B cell (primary cell): ENCODE results near the gene MOB3B.

ENCODE experiments used
- EZH2 ChIP-seq: IDR thresholded peaks from 2 replicates; pipeline ENCODE4 v1.6.1; 2012; ENCODE audit warnings: borderline replicate concordance, low read depth, mild to moderate bottlenecking, moderate library complexity, low read length; ENCODE audit not compliant: insufficient read depth, poor library complexity, severe bottlenecking
- TF ChIP-seq, protein P1 (sequence below): fragments of 200-600 bp; IDR thresholded peaks from one replicate; pipeline ENCODE4 v1.8.0; 2022; ENCODE audit warnings: antibody characterized with exemption, mild to moderate bottlenecking

GRCh38 chr9:27503623-27504022, 26.0 kb downstream of the MOB3B start:
- TF ChIP-seq, protein P1, sequence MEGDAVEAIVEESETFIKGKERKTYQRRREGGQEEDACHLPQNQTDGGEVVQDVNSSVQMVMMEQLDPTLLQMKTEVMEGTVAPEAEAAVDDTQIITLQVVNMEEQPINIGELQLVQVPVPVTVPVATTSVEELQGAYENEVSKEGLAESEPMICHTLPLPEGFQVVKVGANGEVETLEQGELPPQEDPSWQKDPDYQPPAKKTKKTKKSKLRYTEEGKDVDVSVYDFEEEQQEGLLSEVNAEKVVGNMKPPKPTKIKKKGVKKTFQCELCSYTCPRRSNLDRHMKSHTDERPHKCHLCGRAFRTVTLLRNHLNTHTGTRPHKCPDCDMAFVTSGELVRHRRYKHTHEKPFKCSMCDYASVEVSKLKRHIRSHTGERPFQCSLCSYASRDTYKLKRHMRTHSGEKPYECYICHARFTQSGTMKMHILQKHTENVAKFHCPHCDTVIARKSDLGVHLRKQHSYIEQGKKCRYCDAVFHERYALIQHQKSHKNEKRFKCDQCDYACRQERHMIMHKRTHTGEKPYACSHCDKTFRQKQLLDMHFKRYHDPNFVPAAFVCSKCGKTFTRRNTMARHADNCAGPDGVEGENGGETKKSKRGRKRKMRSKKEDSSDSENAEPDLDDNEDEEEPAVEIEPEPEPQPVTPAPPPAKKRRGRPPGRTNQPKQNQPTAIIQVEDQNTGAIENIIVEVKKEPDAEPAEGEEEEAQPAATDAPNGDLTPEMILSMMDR, result no peak
- no peak for TF ChIP-seq EZH2
